Psoas muscle (tissue), 8 donors: ENCODE measurements around the gene WNT9B. TPM values are rescaled to one million over a fixed set of nuclear protein-coding genes. Genes with fewer than 3 reads are reported as not detected.

Source experiments
- ATAC-seq, 4 donors: fragments of 200-7000 bp; cut with Tn5 transposase; one replicate each; pipeline ENCODE4 v1.9.1; 2020; ENCODE audit warnings: moderate library complexity in 3 of 4, mild to moderate bottlenecking in 2 of 4
- DNase-seq, 2 donors: peaks; one replicate each; pipeline ENCODE4 v3.0.0-alpha.2; 2020
- H3K27ac ChIP-seq: fragments of 200-600 bp; one replicate; pipeline ENCODE4 v1.8.0; 2022
- H3K27me3 ChIP-seq, 3 donors: fragments of 200-600 bp in 1 of 3; one replicate each; pipeline versions ENCODE4 v1.6.1 to v1.8.0; 2013 to 2022; ENCODE audit warnings: low read length in 2 of 3, mild to moderate bottlenecking in 2 of 3, moderate library complexity in 1 of 3; ENCODE audit not compliant: insufficient read depth in 3 of 3
- H3K36me3 ChIP-seq, 2 donors: fragments of 200-600 bp in 1 of 2; one replicate each; pipeline versions ENCODE4 v1.6.1 to v1.8.0; 2013 to 2022; ENCODE audit warnings: low read depth in 1 of 2, mild to moderate bottlenecking in 1 of 2, moderate library complexity in 1 of 2; ENCODE audit not compliant: insufficient read depth in 1 of 2
- H3K4me1 ChIP-seq: fragments of 200-600 bp; one replicate; pipeline ENCODE4 v1.8.0; 2022
- H3K4me3 ChIP-seq: fragments of 200-600 bp; one replicate; pipeline ENCODE4 v1.8.0; 2022; ENCODE audit warnings: mild to moderate bottlenecking
- H3K9me3 ChIP-seq: fragments of 200-600 bp; one replicate; pipeline ENCODE4 v1.8.0; 2022
- WGBS, 3 donors: extraction: QIAGEN DNeasy Blood & Tissue Kit; methylation state at CpG; one replicate each; pipeline versions ENCODE4 v1.1.6 to v1.1.7; 2013; 5-methylcytosine and 5-hydroxymethylcytosine counted together
- intact Hi-C, 2 donors: fragments of 100-400 bp; cut with DNase I; formaldehyde crosslinking; loops; one replicate each; pipeline versions ENCODE4 v1.11.0 to v1.14.2; 2022
- long read RNA-seq, 2 donors: library from polyadenylated mRNA; unstranded; transcript quantifications; one replicate each; pipeline ENCODE4 v2.0.0, GENCODE V29; 2021
- polyA plus RNA-seq, 3 donors: library from polyadenylated mRNA; stranded (reverse); fragments of 200-250 nt; gene quantifications; one replicate each; pipeline ENCODE4 v1.2.3, GENCODE V29; 2013
- total RNA-seq, 4 donors: library from RNA; stranded (reverse); fragmentation: NEBNext Ultra II Directional in 2 of 4; extraction: Animal tissue kit (Norgen Biotek cat#: 25700) in 2 of 4; gene quantifications; one replicate each; pipeline versions ENCODE4 v1.2.1 to v1.2.4, GENCODE V29; 2021 to 2023
- TF ChIP-seq, protein P1 (sequence below): fragments of 200-600 bp; IDR thresholded peaks from one replicate; pipeline ENCODE4 v1.8.0; 2022; ENCODE audit warnings: antibody characterized with exemption
- donor health status: healthy with polysubstance abuse.
- donor health status: DM: no; HTN: no; CAD: no; lungs with moderate emphysema.
- donor health status: Bipolar disorder and iron deficiency.
- donor health status: healthy.
- donor health status: DM: yes; HTN: yes; CAD: no.
- donor health status: DM: no; HTN: no; CAD: no.
- donor health status: DM: no; HTN: no; CAD: no.
- donor health status: DM: yes; HTN: yes; CAD: no.

WNT9B gene
- total RNA-seq (under 1 TPM in 2 of 4 donors, not detected in 2; 0.19 to 0.32 TPM), polyA plus RNA-seq (under 1 TPM in 2 of 3 donors, not detected in 1; 0.05 to 0.06 TPM)
- long read RNA-seq, donor 1: 0 reads
- long read RNA-seq, donor 2: 0 reads

- peak within 1 kb of the TSS; percentile 56 for H3K4me3 ChIP-seq
- no peaks in the 10 kb centered on the region for H3K36me3 ChIP-seq
- ATAC-seq (peak in 1 of 4 donors; percentile 33), DNase-seq (no peak)
- H3K4me1 ChIP-seq: peaks cover 5% of the 10 kb centered on the region
- TF ChIP-seq, protein P1, sequence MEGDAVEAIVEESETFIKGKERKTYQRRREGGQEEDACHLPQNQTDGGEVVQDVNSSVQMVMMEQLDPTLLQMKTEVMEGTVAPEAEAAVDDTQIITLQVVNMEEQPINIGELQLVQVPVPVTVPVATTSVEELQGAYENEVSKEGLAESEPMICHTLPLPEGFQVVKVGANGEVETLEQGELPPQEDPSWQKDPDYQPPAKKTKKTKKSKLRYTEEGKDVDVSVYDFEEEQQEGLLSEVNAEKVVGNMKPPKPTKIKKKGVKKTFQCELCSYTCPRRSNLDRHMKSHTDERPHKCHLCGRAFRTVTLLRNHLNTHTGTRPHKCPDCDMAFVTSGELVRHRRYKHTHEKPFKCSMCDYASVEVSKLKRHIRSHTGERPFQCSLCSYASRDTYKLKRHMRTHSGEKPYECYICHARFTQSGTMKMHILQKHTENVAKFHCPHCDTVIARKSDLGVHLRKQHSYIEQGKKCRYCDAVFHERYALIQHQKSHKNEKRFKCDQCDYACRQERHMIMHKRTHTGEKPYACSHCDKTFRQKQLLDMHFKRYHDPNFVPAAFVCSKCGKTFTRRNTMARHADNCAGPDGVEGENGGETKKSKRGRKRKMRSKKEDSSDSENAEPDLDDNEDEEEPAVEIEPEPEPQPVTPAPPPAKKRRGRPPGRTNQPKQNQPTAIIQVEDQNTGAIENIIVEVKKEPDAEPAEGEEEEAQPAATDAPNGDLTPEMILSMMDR: no peak
- peaks cover 0 to 73% (median 24%) of the 10 kb centered on the region in 3 donors for H3K27me3 ChIP-seq
- intact Hi-C loops: no loop called here
- no peaks in the 10 kb centered on the region for H3K9me3 ChIP-seq
- no peak within 1 kb of the TSS for H3K27ac ChIP-seq
- WGBS, 3 donors: 1 to 2% (median 1%) methylated on average over 37 to 75 of the region's 75 CpGs
These were observed at the start of gene WNT9B for GRCh38 chr17:46851029-46851741. Gene WNT9B, plus strand, starts transcription at chr17:46851583. Its CDS starts 56 bp downstream, at chr17:46851639.

- Histone ChIP-seq H3K27ac (no peak overlapping the region), H3K9me3 (no peaks in the 10 kb centered on the region), H3K4me1 (no peaks in the 10 kb centered on the region), H3K4me3 (no peak overlapping the region), H3K27me3 (peaks cover 0 to 3% (median 0%) of the 10 kb centered on the region in 3 donors), H3K36me3 (no peaks in the 10 kb centered on the region)
- TF ChIP-seq, protein P1: no peak
- intact Hi-C loops: no loop called here
- ATAC-seq: no peak
- WGBS, 3 donors: 61 to 79% (median 63%) methylated on average over 7 of the region's 7 CpGs
- no peak for DNase-seq
These were observed 48.6 kb upstream of the WNT9B start for GRCh38 chr17:46802800-46803199.

- Histone ChIP-seq H3K4me1 (no peaks in the 10 kb centered on the region), H3K36me3 (no peaks in the 10 kb centered on the region), H3K27ac (no peak overlapping the region), H3K4me3 (no peak overlapping the region), H3K9me3 (no peaks in the 10 kb centered on the region), H3K27me3 (peaks cover 0 to 3% (median 0%) of the 10 kb centered on the region in 3 donors)
- DNase-seq (no peak), ATAC-seq (no peak)
- intact Hi-C loops: no loop called here
- 88 to 90% (median 88%) methylated on average over 5 of the region's 5 CpGs for WGBS, 3 donors
- TF ChIP-seq, protein P1: no peak
These were observed 47.8 kb upstream of the WNT9B start for GRCh38 chr17:46803544-46803943.

DNA sequence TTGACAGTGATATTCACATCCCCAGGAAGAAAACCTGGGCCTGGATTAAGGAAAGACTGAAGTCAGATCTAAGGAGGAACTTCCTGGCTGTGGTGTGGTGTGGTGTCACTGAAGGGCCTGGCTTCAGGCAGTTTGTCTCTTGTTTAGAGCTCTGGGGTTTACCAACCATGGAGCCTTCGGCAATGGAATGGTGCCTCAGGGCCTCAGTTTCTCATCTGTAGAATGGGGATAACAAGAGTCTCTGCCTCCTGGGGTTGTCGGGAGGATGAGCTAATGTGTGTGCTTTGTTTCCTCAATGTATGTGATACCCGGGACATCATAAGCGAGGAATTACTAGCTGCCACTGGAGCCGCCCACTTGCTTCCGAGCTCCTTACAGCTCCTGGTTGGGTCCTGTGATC is 45.6 kb upstream of the WNT9B start:
- Histone ChIP-seq H3K27ac (no peak overlapping the region), H3K9me3 (no peaks in the 10 kb centered on the region), H3K4me1 (no peaks in the 10 kb centered on the region), H3K4me3 (no peak overlapping the region), H3K36me3 (no peaks in the 10 kb centered on the region), H3K27me3 (peaks cover 0 to 3% (median 0%) of the 10 kb centered on the region in 3 donors)
- TF ChIP-seq, protein P1: no peak
- intact Hi-C loops: no loop called here
- WGBS, 3 donors: 88 to 92% (median 89%) methylated on average over 6 of the region's 6 CpGs
- ATAC-seq: no peak
- DNase-seq: no peak
